ENCODE results near the gene CFB. TPM values are rescaled to one million over a fixed set of nuclear protein-coding genes. Genes with fewer than 3 reads are reported as not detected.

CFB gene
- total and polyA plus RNA-seq, 9 of the 15 experiments (the other 6 are each of a cell fraction or from before 2014, with no cell fraction given): 0.08 to 0.91 (median 0.22) TPM; not detected in 4

DNA sequence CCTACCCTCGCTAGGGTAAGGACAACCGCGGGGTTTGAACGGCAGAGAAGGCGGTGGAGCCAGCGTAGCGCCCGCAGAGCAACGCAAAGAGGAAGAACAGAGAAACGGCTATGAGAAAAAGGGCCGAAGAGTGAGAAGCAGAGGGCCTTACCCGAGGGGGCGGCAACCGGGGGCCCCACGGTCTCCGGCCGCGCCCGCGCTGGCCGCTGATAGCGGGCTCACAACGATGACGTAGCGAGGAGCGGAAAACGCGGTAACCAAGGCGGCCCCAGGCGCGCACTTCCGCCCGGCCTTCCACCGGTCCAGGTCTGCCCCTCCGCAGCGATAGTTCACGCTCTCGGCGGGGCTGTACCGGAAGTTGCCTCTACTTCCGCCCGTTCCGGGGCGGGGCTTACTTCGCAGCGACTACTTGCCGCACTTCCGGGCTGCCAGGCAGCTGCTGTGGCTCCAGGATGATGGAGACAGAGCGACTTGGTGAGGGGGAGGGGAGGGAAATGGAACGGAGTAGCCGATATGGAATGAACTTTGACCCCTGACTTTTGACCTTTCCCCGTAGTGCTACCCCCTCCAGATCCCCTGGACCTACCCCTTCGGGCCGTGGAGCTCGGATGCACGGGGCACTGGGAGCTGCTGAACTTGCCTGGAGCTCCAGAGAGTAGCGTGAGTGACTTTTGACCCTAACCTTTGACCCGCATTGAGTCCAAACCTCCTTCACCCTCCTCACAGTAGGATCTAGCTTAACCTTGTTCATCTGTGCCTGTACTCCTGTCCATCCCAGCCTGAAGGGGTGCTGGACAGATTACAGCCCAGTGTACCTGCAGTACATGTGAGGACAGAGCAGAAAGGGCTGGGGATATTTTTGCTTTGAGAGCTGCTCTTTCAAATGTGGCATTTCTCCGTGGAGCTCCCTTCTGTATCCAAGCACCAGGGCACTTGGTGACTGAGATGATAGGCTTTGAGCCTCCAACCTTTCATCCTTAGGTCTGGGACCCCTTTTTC lies 13.1 kb downstream of the CFB start, which contains the start of the genes NELFE and SKIC2 (continued):
- TF ChIP-seq, protein P1, sequence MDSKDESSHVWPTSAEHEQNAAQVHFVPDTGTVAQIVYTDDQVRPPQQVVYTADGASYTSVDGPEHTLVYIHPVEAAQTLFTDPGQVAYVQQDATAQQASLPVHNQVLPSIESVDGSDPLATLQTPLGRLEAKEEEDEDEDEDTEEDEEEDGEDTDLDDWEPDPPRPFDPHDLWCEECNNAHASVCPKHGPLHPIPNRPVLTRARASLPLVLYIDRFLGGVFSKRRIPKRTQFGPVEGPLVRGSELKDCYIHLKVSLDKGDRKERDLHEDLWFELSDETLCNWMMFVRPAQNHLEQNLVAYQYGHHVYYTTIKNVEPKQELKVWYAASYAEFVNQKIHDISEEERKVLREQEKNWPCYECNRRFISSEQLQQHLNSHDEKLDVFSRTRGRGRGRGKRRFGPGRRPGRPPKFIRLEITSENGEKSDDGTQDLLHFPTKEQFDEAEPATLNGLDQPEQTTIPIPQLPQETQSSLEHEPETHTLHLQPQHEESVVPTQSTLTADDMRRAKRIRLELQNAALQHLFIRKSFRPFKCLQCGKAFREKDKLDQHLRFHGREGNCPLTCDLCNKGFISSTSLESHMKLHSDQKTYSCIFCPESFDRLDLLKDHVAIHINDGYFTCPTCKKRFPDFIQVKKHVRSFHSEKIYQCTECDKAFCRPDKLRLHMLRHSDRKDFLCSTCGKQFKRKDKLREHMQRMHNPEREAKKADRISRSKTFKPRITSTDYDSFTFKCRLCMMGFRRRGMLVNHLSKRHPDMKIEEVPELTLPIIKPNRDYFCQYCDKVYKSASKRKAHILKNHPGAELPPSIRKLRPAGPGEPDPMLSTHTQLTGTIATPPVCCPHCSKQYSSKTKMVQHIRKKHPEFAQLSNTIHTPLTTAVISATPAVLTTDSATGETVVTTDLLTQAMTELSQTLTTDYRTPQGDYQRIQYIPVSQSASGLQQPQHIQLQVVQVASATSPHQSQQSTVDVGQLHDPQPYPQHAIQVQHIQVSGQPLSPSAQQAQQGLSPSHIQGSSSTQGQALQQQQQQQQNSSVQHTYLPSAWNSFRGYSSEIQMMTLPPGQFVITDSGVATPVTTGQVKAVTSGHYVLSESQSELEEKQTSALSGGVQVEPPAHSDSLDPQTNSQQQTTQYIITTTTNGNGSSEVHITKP (IDR thresholded peaks at IDR 0.05; ENCODE audit: partially characterized antibody): peak; percentile 47
- TF ChIP-seq MTA3 (IDR thresholded peaks at IDR 0.05; ENCODE audit: borderline replicate concordance) (peak; percentile 93), ZNF41 (CRISPR knock-in tag; conservative IDR thresholded peaks at IDR 0.05) (peak; percentile 82), PHF20 (IDR thresholded peaks at IDR 0.05; ENCODE audit: partially characterized antibody) (peak; percentile 94), CSDE1 (IDR thresholded peaks at IDR 0.05) (peak in 1 of 2 experiments; percentile 91; a peak in 2 of 4 replicates), SRF (CRISPR knock-in tag; IDR thresholded peaks at IDR 0.05) (peak; percentile 74 to 78; a peak in 3 of 4 replicates), CREM (IDR thresholded peaks at IDR 0.05; ENCODE audit: low read depth) (peak; percentile 99), FOXA3 (CRISPR knock-in tag; conservative IDR thresholded peaks at IDR 0.05 in 1 of 2, IDR thresholded peaks at IDR 0.05 in 1 of 2) (no peak), PTRF (tag; IDR thresholded peaks at IDR 0.05) (peak; percentile 80), ZBTB7A (IDR thresholded peaks at IDR 0.05; ENCODE audit: borderline replicate concordance, control insufficient read depth, low read depth, low read length) (peak; percentile 1), CEBPG (CRISPR knock-in tag; IDR thresholded peaks at IDR 0.05) (peak; percentile 6; the same call in 1 of the 2 replicates), CEBPG (tag; conservative IDR thresholded peaks at IDR 0.05 in 1 of 2, IDR thresholded peaks at IDR 0.05 in 1 of 2) (no peak), POLR3A (IDR thresholded peaks at IDR 0.05; ENCODE audit: borderline replicate concordance, extremely low read depth, insufficient read depth, insufficient read length) (no peak), POLR2H (tag; IDR thresholded peaks at IDR 0.05; ENCODE audit: low read depth) (no peak; the same call in 1 of the 2 replicates), CC2D1A (IDR thresholded peaks at IDR 0.05) (peak; percentile 73), RBBP5 (IDR thresholded peaks at IDR 0.05; ENCODE audit: borderline replicate concordance, insufficient read depth, low read length, poor library complexity, severe bottlenecking) (peak; percentile 69), PRMT5 (CRISPR knock-in tag; IDR thresholded peaks at IDR 0.05) (no peak)
- TF ChIP-seq, protein P2, sequence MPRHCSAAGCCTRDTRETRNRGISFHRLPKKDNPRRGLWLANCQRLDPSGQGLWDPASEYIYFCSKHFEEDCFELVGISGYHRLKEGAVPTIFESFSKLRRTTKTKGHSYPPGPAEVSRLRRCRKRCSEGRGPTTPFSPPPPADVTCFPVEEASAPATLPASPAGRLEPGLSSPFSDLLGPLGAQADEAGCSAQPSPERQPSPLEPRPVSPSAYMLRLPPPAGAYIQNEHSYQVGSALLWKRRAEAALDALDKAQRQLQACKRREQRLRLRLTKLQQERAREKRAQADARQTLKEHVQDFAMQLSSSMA (CRISPR knock-in tag; IDR thresholded peaks at IDR 0.05): 0 out of 2 replicates have a peak, but pooled peaks have one; percentile 83
- TF ChIP-seq, protein P3, sequence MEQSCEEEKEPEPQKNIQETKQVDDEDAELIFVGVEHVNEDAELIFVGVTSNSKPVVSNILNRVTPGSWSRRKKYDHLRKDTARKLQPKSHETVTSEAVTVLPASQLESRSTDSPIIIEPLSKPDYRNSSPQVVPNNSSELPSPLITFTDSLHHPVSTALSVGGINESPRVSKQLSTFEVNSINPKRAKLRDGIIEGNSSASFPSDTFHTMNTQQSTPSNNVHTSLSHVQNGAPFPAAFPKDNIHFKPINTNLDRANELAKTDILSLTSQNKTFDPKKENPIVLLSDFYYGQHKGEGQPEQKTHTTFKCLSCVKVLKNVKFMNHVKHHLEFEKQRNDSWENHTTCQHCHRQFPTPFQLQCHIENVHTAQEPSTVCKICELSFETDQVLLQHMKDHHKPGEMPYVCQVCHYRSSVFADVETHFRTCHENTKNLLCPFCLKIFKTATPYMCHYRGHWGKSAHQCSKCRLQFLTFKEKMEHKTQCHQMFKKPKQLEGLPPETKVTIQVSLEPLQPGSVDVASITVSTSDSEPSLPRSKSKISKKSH (CRISPR knock-in tag; IDR thresholded peaks at IDR 0.05): no peak
